Retinal pigment epithelial cell (primary cell): ENCODE data around the gene SLC26A8.
"Not testable (repeated sequence)": the region's sequence is repeated elsewhere in the genome, so short reads cannot be mapped to it uniquely, and the experiment has no call there.

Experiments used
- DNase-seq: peaks from one replicate; pipeline ENCODE4 v3.0.0-alpha.2; 2010; ENCODE audit warnings: low read depth
- H3K4me3 ChIP-seq: 2 replicates; pipeline ENCODE4 v1.5.1; 2011; ENCODE audit warnings: mild to moderate bottlenecking, low read length, control low read depth, moderate library complexity
- CTCF ChIP-seq: conservative IDR thresholded peaks from 2 replicates; pipeline ENCODE4 v1.5.1; 2011; ENCODE audit warnings: low read depth, low read length, control low read depth, inconsistent platforms

Gene SLC26A8

GRCh38 chr6:35924146-35924545 lies 100.3 kb downstream of the SLC26A8 start:
- no peak for TF ChIP-seq CTCF
- no peak overlapping the region for H3K4me3 ChIP-seq
- DNase-seq, result no peak

GRCh38 chr6:35922139-35922554 lies 102.3 kb downstream of the SLC26A8 start:
- DNase-seq, result no peak
- H3K4me3 ChIP-seq, result no peak overlapping the region
- no peak for TF ChIP-seq CTCF

GRCh38 chr6:35920793-35921732 lies 103.4 kb downstream of the SLC26A8 start, which contains the start of gene SRPK1:
Gene SRPK1, minus strand, starts transcription at chr6:35921098. Its CDS starts 42 bp downstream, at chr6:35921056.
- no peak for TF ChIP-seq CTCF
- peak; percentile 51 for DNase-seq
- peak within 1 kb of the TSS; percentile 82 for H3K4me3 ChIP-seq

GRCh38 chr6:35919827-35920751 lies 104.4 kb downstream of the SLC26A8 start:
- peak overlapping the region; percentile 82 for H3K4me3 ChIP-seq
- no peak for TF ChIP-seq CTCF
- no peak for DNase-seq

- peak overlapping the region; percentile 82 for H3K4me3 ChIP-seq
- no peak for TF ChIP-seq CTCF
- DNase-seq, result no peak
Measured at GRCh38 chr6:35919085-35919826, 105.2 kb downstream of the SLC26A8 start.

GRCh38 chr6:35916893-35917292 lies 107.5 kb downstream of the SLC26A8 start:
- H3K4me3 ChIP-seq, DNase-seq: not testable (repeated sequence)

GRCh38 chr6:35916056-35916455 lies 108.4 kb downstream of the SLC26A8 start:
- TF ChIP-seq CTCF, result no peak
- no peak for DNase-seq
- H3K4me3 ChIP-seq, result no peak overlapping the region
